Activated CD4-positive, alpha-beta T cell treated with anti-CD3 and anti-CD28 coated beads, Interleukin-2, amount 10 ng/mL, durations not matched to agents 7 days and 5 days (primary cell): Measurements from ENCODE around the gene PSMA6. TPM values are rescaled to one million over a fixed set of nuclear protein-coding genes. Genes with fewer than 3 reads are reported as not detected.
A peak's percentile ranks its signal among the peaks of the same experiment; 100 is the strongest.
"Not testable (repeated sequence)": the region's sequence is repeated elsewhere in the genome, so short reads cannot be mapped to it uniquely, and the experiment has no call there.

ENCODE experiments used
- CTCF ChIA-PET: fragments of 350-600 bp; sonication (Branson Sonifier 250); formaldehyde crosslinking; loops from one replicate; lab custom pipeline; 2021; ENCODE audit warnings: antibody characterized with exemption; lab: Charles Lee
- POLR2A ChIA-PET: fragments of 350-600 bp; sonication (Branson Sonifier 250); formaldehyde crosslinking; loops from one replicate; lab custom pipeline; 2021; ENCODE audit warnings: antibody characterized with exemption; lab: Charles Lee
- DNase-seq: peaks from one replicate; pipeline ENCODE4 v3.0.0-alpha.2; 2020
- H3K27ac Mint-ChIP-seq: one replicate; pipeline ENCODE4 v1.8.0; 2021; ENCODE audit warnings: mild to moderate bottlenecking, moderate library complexity, mixed read lengths
- H3K27me3 Mint-ChIP-seq: one replicate; pipeline ENCODE4 v1.8.0; 2021; ENCODE audit warnings: mixed read lengths
- H3K36me3 Mint-ChIP-seq: one replicate; pipeline ENCODE4 v1.8.0; 2021; ENCODE audit warnings: low read depth, mixed read lengths
- H3K4me1 Mint-ChIP-seq: one replicate; pipeline ENCODE4 v1.8.0; 2021; ENCODE audit warnings: mixed read lengths
- H3K4me3 Mint-ChIP-seq: one replicate; pipeline ENCODE4 v1.8.0; 2021; ENCODE audit warnings: mild to moderate bottlenecking, moderate library complexity, mixed read lengths
- H3K9me3 Mint-ChIP-seq: one replicate; pipeline ENCODE4 v1.8.0; 2021; ENCODE audit warnings: mixed read lengths
- total RNA-seq, 2 experiments: library from RNA; stranded (reverse); gene quantifications; one replicate each; pipeline ENCODE4 v1.2.3, GENCODE V29; 2021

The PSMA6 gene
- total RNA-seq, 2 experiments from 2014 or later = 231 to 248 TPM

DNA sequence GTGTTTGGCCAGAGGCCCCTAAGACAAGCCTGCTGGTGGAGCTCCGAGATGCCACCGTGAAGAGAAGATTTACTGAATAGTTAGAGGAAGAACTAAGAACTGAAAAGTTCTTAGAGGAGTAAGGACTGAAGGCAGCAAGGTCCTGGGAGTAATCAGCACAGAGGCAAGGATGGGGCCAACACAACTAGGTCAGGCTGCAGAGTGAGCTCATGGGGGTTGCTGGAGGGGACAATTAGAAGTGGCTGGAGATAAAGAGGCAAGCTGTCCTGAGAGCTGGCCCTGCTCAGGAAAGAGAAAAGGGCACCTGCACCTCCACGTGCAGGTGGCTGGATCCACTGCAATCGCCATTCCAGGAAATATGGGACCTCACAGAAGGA lies 59.7 kb downstream of the PSMA6 start:
- CTCF ChIA-PET = interaction anchor here (0.9 to 2.3 kb wide), 8 partner anchors 10 to 52 kb away, joined by 3 to 10 read pairs (median 4); no protein-coding TSS in a partner anchor
- no peak overlapping the region for H3K4me3 Mint-ChIP-seq
- peaks cover 34% of the 10 kb centered on the region for H3K4me1 Mint-ChIP-seq
- H3K36me3 Mint-ChIP-seq = no peaks in the 10 kb centered on the region
- H3K27ac Mint-ChIP-seq = peak overlapping the region; percentile 38
- POLR2A ChIA-PET = no interaction called here
- H3K9me3 Mint-ChIP-seq = no peaks in the 10 kb centered on the region
- H3K27me3 Mint-ChIP-seq = no peaks in the 10 kb centered on the region
- DNase-seq = no peak

DNA sequence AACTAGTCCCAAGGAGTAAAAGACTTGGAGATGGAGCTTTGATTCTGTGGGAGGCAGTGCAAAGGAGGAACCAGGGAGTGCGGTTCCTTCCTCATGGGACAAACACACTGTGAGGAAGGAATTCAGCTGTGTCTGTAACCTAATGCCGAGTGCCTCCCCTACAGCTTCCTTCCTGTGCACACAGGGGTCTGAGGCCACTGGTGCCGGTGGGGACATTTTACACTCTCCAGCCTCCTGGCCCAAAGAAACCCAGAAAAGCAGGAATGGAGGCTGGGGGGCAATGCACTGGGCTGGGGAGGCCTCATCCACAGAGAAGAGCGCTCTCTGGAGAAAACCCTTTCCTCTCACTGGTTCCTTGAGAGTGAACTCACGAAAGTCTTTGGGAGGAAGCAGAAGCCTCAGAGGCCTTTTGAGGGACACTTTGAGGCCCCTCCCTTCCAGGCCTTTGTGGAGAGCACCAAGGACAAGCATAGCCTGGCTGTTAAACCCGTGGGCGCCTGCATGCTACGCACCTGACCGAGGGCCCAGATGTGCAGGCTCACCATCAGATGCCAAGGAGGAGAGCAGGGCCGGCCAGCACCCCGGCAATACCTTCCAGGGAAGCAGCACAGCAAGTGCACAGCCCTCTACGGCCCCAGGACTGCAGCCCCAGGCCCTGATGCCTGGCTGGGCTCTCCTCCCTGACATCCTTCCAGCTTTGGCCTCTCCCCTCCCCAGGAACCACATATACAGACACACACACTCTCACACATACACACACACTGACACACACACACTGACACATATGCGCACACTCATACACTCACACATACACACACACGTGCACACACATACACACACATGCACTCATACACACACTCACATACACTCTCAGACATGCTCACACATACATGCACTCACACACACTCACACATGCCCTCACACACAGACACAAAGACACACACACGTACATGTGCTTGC lies 60.4 kb downstream of the PSMA6 start:
- H3K4me1 Mint-ChIP-seq = peaks cover 30% of the 10 kb centered on the region
- H3K27me3 Mint-ChIP-seq = no peaks in the 10 kb centered on the region
- peak overlapping the region; percentile 38 for H3K27ac Mint-ChIP-seq
- CTCF ChIA-PET = interaction anchor here (0.6 to 2.3 kb wide), 6 partner anchors 10 to 693 kb away, joined by 3 to 10 read pairs (median 5); no protein-coding TSS in a partner anchor
- no peaks in the 10 kb centered on the region for H3K36me3 Mint-ChIP-seq
- H3K9me3 Mint-ChIP-seq = no peaks in the 10 kb centered on the region
- no peak for DNase-seq
- no peak overlapping the region for H3K4me3 Mint-ChIP-seq
- POLR2A ChIA-PET = interaction anchor here (0.6 kb wide), 1 partner anchor 57 kb away, joined by 4 read pairs; no protein-coding TSS in a partner anchor

GRCh38 chr14:35353409-35354172 lies 61.4 kb downstream of the PSMA6 start:
- H3K27me3 Mint-ChIP-seq = no peaks in the 10 kb centered on the region
- no peak overlapping the region for H3K27ac Mint-ChIP-seq
- CTCF ChIA-PET = interaction anchor here (0.6 to 0.7 kb wide), 2 partner anchors 9 to 694 kb away, joined by 3 read pairs; no protein-coding TSS in a partner anchor
- H3K36me3 Mint-ChIP-seq = no peaks in the 10 kb centered on the region
- H3K4me1 Mint-ChIP-seq = peaks cover 24% of the 10 kb centered on the region
- H3K9me3 Mint-ChIP-seq = no peaks in the 10 kb centered on the region
- POLR2A ChIA-PET = interaction anchor here (0.6 kb wide), 1 partner anchor 55 kb away, joined by 4 read pairs; no protein-coding TSS in a partner anchor
- H3K4me3 Mint-ChIP-seq = no peak overlapping the region
- DNase-seq = no peak

DNA sequence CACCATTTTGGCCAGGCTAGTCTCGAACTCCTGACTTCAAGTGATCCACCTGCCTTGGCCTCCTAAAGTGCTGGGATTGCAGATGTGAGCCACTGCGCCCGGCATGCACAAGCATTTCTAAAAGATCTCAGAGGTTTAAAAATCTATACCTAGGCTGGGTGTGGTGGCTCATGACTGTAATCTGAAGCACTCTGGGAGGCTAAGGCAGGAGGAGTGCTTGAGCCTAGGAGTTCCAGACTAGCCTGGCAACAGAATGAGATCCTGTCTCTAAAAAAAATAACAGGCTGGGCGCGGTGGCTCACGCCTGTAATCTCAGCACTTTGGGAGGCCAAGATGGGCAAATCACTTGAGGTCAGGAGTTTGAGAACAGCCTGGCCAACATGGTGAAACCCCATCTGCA lies 63.1 kb downstream of the PSMA6 start:
- H3K27ac Mint-ChIP-seq, H3K36me3 Mint-ChIP-seq, H3K27me3 Mint-ChIP-seq, H3K4me3 Mint-ChIP-seq, POLR2A ChIA-PET, H3K9me3 Mint-ChIP-seq, DNase-seq: not testable (repeated sequence)
- CTCF ChIA-PET = interaction anchor here (0.6 to 1.7 kb wide), 2 partner anchors 19 to 466 kb away, joined by 3 read pairs; no protein-coding TSS in a partner anchor
- peaks cover 20% of the 10 kb centered on the region for H3K4me1 Mint-ChIP-seq

- H3K36me3 Mint-ChIP-seq = no peaks in the 10 kb centered on the region
- no peak overlapping the region for H3K4me3 Mint-ChIP-seq
- ChIA-PET POLR2A (no interaction called here), CTCF (interaction anchor here (0.8 to 2.4 kb wide), 4 partner anchors 9 to 23 kb away, joined by 3 to 6 read pairs (median 4); no protein-coding TSS in a partner anchor)
- H3K27ac Mint-ChIP-seq = peak overlapping the region; percentile 37
- H3K9me3 Mint-ChIP-seq = no peaks in the 10 kb centered on the region
- peaks cover 20% of the 10 kb centered on the region for H3K4me1 Mint-ChIP-seq
- no peak for DNase-seq
- no peaks in the 10 kb centered on the region for H3K27me3 Mint-ChIP-seq
Measured at GRCh38 chr14:35355981-35356841, 64.0 kb downstream of the PSMA6 start.

- POLR2A ChIA-PET, H3K27ac Mint-ChIP-seq, CTCF ChIA-PET: not testable (repeated sequence)
Measured at GRCh38 chr14:35359655-35360054, 67.5 kb downstream of the PSMA6 start.

DNA sequence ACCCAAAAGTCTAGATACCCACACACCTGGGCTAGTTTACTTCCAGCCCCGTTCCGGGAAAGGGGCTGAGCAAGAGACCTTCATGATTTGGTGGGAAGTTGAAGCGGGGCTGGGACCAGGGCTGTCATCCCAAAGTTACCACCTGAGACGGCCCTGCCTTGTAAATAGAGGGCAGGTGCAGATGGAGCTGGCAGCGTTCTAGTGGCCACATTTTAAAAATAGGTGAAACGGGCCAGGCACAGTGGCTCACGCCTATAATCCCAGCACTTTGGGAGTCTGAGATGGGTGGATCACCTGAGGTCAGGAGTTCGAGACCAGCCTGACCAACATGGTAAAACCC lies 68.9 kb downstream of the PSMA6 start:
- no peak for DNase-seq
- Mint-ChIP-seq H3K27ac (no peak overlapping the region), H3K36me3 (no peaks in the 10 kb centered on the region), H3K4me1 (peaks cover 13% of the 10 kb centered on the region), H3K9me3 (no peaks in the 10 kb centered on the region), H3K27me3 (no peaks in the 10 kb centered on the region), H3K4me3 (no peak overlapping the region)
- ChIA-PET POLR2A (interaction anchor here (0.6 kb wide), 1 partner anchor 638 kb away, joined by 3 read pairs; no protein-coding TSS in a partner anchor), CTCF (no interaction called here)

More at GRCh38 chr14:35359655-35360054, 67.5 kb downstream of the PSMA6 start:
- not testable (repeated sequence) for H3K4me1 Mint-ChIP-seq, H3K36me3 Mint-ChIP-seq, H3K27me3 Mint-ChIP-seq, H3K9me3 Mint-ChIP-seq, DNase-seq, H3K4me3 Mint-ChIP-seq

- ChIA-PET CTCF (interaction anchor here (0.6 to 1.0 kb wide), 2 partner anchors 9 to 24 kb away, joined by 3 to 5 read pairs; no protein-coding TSS in a partner anchor), POLR2A (no interaction called here)
- H3K4me1 Mint-ChIP-seq = peaks cover 19% of the 10 kb centered on the region
- no peaks in the 10 kb centered on the region for H3K36me3 Mint-ChIP-seq
- H3K27me3 Mint-ChIP-seq = no peaks in the 10 kb centered on the region
- H3K4me3 Mint-ChIP-seq = no peak overlapping the region
- no peak overlapping the region for H3K27ac Mint-ChIP-seq
- H3K9me3 Mint-ChIP-seq = no peaks in the 10 kb centered on the region
- DNase-seq = no peak
Measured at GRCh38 chr14:35362450-35362849, 70.3 kb downstream of the PSMA6 start.

GRCh38 chr14:35362911-35363374 lies 70.8 kb downstream of the PSMA6 start:
- no peaks in the 10 kb centered on the region for H3K9me3 Mint-ChIP-seq
- ChIA-PET POLR2A (no interaction called here), CTCF (interaction anchor here (1.0 kb wide), 1 partner anchor 24 kb away, joined by 5 read pairs; no protein-coding TSS in a partner anchor)
- no peak overlapping the region for H3K27ac Mint-ChIP-seq
- DNase-seq = no peak
- H3K36me3 Mint-ChIP-seq = no peaks in the 10 kb centered on the region
- H3K27me3 Mint-ChIP-seq = no peaks in the 10 kb centered on the region
- no peak overlapping the region for H3K4me3 Mint-ChIP-seq
- H3K4me1 Mint-ChIP-seq = peaks cover 24% of the 10 kb centered on the region

DNA sequence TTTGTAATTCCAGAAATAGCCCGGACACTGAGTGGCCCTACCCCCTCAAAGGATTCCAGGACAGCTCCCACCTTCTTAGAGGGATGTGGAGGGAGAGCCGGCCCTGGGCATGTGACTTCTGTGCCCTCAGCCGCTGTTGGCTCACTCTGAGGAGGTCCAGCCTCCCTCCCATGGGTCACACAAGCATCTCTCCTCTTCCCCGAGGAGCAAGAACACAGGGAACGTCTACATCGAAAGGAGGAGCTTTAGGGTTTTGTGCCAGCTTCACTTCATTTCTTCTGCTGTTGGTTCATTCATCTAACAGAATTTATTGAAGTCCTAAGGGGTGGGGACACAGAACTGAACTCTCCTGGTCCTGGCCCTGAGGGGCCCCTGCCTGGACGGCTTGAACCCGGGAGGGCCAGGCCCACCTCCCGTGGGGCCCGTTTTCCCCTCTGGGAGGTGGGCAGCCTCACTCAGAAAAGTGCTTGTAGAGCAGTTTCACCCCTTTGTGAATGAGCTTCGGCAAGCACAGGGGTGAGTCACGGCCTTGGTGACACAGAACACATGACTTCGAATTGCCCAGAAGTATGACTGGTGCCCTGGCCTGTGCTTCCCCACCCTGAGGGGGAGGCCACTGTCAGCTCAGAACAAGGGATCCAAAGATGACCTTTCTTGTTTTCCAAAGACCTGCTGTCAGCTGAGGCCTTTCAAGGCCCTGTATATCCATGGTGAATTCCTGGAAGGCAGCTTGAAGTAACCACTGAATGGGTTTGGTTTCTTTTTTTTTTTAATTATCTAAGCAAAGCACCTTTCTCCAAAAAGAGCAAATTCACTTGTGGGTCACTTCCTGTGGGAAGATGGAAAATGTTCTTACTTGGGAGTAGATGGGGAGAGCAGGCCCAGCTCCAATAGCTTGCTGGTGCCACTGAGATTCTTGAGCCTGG lies 73.2 kb downstream of the PSMA6 start:
- no peaks in the 10 kb centered on the region for H3K9me3 Mint-ChIP-seq
- no peaks in the 10 kb centered on the region for H3K36me3 Mint-ChIP-seq
- POLR2A ChIA-PET = interaction anchor here (0.9 kb wide), 1 partner anchor 65 kb away, joined by 3 read pairs; no protein-coding TSS in a partner anchor
- H3K4me1 Mint-ChIP-seq = peaks cover 30% of the 10 kb centered on the region
- H3K27me3 Mint-ChIP-seq = no peaks in the 10 kb centered on the region
- H3K4me3 Mint-ChIP-seq = no peak overlapping the region
- CTCF ChIA-PET = interaction anchor here (0.6 to 2.2 kb wide), 13 partner anchors 8 to 1314 kb away, joined by 3 to 16 read pairs (median 3); no protein-coding TSS in a partner anchor
- H3K27ac Mint-ChIP-seq = peak overlapping the region; percentile 38
- peak; percentile 31 for DNase-seq

GRCh38 chr14:35366056-35366451 lies 73.9 kb downstream of the PSMA6 start:
- POLR2A ChIA-PET = no interaction called here
- no peaks in the 10 kb centered on the region for H3K36me3 Mint-ChIP-seq
- H3K4me3 Mint-ChIP-seq = no peak overlapping the region
- H3K4me1 Mint-ChIP-seq = peaks cover 30% of the 10 kb centered on the region
- H3K9me3 Mint-ChIP-seq = peaks cover 1% of the 10 kb centered on the region
- CTCF ChIA-PET = interaction anchor here (0.6 to 2.2 kb wide), 11 partner anchors 9 to 1315 kb away, joined by 3 to 16 read pairs (median 3); no protein-coding TSS in a partner anchor
- no peak overlapping the region for H3K27ac Mint-ChIP-seq
- no peak for DNase-seq
- H3K27me3 Mint-ChIP-seq = no peaks in the 10 kb centered on the region
